ENCODE data around the gene CAPN2.

The CAPN2 gene

DNA sequence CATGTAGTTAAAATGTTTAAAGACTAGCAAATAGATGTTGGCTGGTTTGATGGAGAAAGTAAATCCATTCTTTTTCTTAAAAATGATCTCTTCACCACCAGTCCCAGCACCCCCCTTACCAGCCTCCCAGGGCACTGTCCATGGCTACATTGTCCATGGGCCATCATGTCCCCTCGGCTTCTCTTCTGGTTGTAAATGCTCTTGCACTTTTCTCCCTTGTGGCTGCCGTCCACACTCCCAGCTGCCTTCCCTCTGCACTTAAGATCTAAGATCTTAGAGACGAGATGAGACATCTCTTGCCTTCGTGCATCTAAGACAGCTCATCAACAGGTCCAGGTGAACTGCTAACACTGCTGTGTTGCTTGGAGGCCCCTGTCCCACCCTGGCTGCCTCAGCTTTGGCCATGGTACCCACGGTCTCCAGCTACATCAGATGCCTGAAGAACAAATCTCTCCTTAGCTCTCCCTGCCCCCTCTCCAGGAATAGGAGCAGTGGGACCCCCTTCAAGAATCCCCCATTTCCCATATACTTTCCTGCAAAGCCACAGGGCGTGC lies 11.1 kb downstream of the CAPN2 start:
- no peak overlapping the region for H3K4me3 ChIP-seq (ENCODE audit: low read depth in 1 of 2, low read length in 2 of 2)
- no peak overlapping the region for H3K9ac ChIP-seq (ENCODE audit: low read length)
- H3K36me3 ChIP-seq (ENCODE audit: insufficient read depth, low read length): peaks cover 38% of the 10 kb centered on the region
- H3K4me1 ChIP-seq (ENCODE audit: insufficient read depth, low read length): peaks cover 29% of the 10 kb centered on the region
- no peak overlapping the region for H3K27ac ChIP-seq (ENCODE audit: low read depth, low read length)
- H3K27me3 ChIP-seq (ENCODE audit: control insufficient read depth in 1 of 2, insufficient read depth in 2 of 2, low read length in 2 of 2): no peaks in the 10 kb centered on the region
- no peaks in the 10 kb centered on the region for H3K9me3 ChIP-seq (ENCODE audit: low read length)

- no peaks in the 10 kb centered on the region for H3K9me3 ChIP-seq (ENCODE audit: low read length)
- H3K4me3 ChIP-seq (ENCODE audit: low read depth in 1 of 2, low read length in 2 of 2): no peak overlapping the region
- H3K4me1 ChIP-seq (ENCODE audit: insufficient read depth, low read length): peaks cover 29% of the 10 kb centered on the region
- H3K9ac ChIP-seq (ENCODE audit: low read length): no peak overlapping the region
- H3K27me3 ChIP-seq (ENCODE audit: control insufficient read depth in 1 of 2, insufficient read depth in 2 of 2, low read length in 2 of 2): no peaks in the 10 kb centered on the region
- H3K27ac ChIP-seq (ENCODE audit: low read depth, low read length): no peak overlapping the region
- H3K36me3 ChIP-seq (ENCODE audit: insufficient read depth, low read length): peaks cover 30% of the 10 kb centered on the region
Measured at GRCh38 chr1:223724376-223724775, 12.0 kb downstream of the CAPN2 start.

DNA sequence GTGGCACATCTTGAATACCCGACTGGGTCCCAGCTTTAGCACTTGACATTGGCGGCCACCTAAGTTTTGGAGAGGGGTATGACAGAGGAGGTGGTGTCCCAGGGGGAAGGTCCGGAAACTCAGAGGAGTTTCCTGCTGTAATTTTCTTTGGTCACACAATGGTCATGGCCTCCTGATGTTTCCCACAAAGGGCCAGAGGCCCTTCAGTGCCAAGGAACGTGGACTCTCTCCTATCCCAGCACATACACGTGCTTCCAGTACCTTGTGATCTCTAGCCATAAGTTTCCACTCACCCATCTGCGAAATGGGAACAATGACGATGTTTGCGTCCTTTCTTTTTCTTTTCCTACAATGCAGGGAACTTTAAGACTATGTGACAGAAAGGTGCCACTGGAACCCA lies 13.2 kb downstream of the CAPN2 start:
- Histone ChIP-seq H3K36me3 (ENCODE audit: insufficient read depth, low read length) (peaks cover 21% of the 10 kb centered on the region), H3K27me3 (ENCODE audit: control insufficient read depth in 1 of 2, insufficient read depth in 2 of 2, low read length in 2 of 2) (no peaks in the 10 kb centered on the region), H3K9me3 (ENCODE audit: low read length) (no peaks in the 10 kb centered on the region), H3K27ac (ENCODE audit: low read depth, low read length) (no peak overlapping the region), H3K4me3 (ENCODE audit: low read depth in 1 of 2, low read length in 2 of 2) (no peak overlapping the region), H3K9ac (ENCODE audit: low read length) (no peak overlapping the region), H3K4me1 (ENCODE audit: insufficient read depth, low read length) (peaks cover 31% of the 10 kb centered on the region)

DNA sequence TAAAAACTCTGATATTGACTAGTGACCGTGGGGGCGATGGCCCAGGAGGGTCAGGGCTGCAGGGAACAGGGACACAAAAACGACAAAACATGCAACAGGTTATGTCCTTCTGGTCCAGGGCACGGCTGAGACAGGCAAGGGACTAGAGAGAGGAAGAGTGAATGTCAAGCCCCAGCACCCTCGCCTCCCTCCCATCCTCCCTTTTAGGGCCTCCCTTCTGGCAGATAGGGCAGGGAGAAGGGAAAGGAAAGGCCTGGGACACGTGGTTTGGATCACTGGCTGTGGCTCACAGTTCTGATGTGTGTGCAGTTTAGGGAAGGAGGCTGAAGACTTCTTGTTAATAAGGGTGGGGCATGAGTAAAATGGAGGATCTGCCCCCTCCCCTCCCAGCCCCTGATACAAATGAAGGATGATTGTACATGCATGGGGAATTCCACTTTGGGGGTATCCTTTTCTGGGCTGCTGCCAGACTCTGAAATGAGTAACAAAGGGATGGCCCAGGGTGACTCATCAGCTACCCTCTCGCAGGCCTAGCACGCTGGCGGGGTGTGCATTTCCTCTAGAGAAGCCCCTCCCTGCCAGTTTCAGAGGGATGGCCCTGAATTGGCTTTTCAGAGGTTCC lies 14.2 kb downstream of the CAPN2 start:
- Histone ChIP-seq H3K9me3 (ENCODE audit: low read length) (no peaks in the 10 kb centered on the region), H3K27ac (ENCODE audit: low read depth, low read length) (peak overlapping the region; percentile 43), H3K36me3 (ENCODE audit: insufficient read depth, low read length) (peaks cover 12% of the 10 kb centered on the region), H3K4me3 (ENCODE audit: low read depth in 1 of 2, low read length in 2 of 2) (no peak overlapping the region), H3K4me1 (ENCODE audit: insufficient read depth, low read length) (peaks cover 34% of the 10 kb centered on the region), H3K9ac (ENCODE audit: low read length) (peak overlapping the region; percentile 26), H3K27me3 (ENCODE audit: control insufficient read depth in 1 of 2, insufficient read depth in 2 of 2, low read length in 2 of 2) (no peaks in the 10 kb centered on the region)

DNA sequence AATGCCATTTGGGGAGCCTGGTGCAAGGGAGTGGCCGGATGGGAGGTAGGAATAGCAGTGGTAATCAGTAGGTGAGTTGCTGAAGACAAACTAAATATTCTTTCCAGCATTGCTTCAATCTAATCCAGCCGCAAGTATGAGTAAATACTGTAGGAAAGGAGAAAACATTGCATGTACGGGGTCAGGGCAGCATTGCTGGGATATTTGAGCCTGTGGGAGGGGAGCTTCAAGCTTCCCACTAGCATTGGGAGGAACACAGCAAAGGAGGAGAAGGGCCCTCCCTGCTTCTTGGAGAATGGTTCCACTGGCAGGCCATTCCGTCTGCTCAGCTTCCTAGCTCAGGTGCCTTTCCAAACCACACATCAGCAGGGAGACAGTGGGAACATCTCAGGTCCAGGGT lies 15.2 kb downstream of the CAPN2 start:
- Histone ChIP-seq H3K36me3 (ENCODE audit: insufficient read depth, low read length) (peaks cover 8% of the 10 kb centered on the region), H3K4me1 (ENCODE audit: insufficient read depth, low read length) (peaks cover 36% of the 10 kb centered on the region), H3K27me3 (ENCODE audit: control insufficient read depth in 1 of 2, insufficient read depth in 2 of 2, low read length in 2 of 2) (no peaks in the 10 kb centered on the region), H3K9ac (ENCODE audit: low read length) (no peak overlapping the region), H3K9me3 (ENCODE audit: low read length) (no peaks in the 10 kb centered on the region), H3K4me3 (ENCODE audit: low read depth in 1 of 2, low read length in 2 of 2) (no peak overlapping the region), H3K27ac (ENCODE audit: low read depth, low read length) (no peak overlapping the region)

GRCh38 chr1:223729906-223730305 lies 17.6 kb downstream of the CAPN2 start:
- Histone ChIP-seq H3K27me3 (ENCODE audit: control insufficient read depth in 1 of 2, insufficient read depth in 2 of 2, low read length in 2 of 2) (no peaks in the 10 kb centered on the region), H3K9me3 (ENCODE audit: low read length) (no peaks in the 10 kb centered on the region), H3K9ac (ENCODE audit: low read length) (no peak overlapping the region), H3K36me3 (ENCODE audit: insufficient read depth, low read length) (no peaks in the 10 kb centered on the region), H3K4me3 (ENCODE audit: low read depth in 1 of 2, low read length in 2 of 2) (no peak overlapping the region), H3K27ac (ENCODE audit: low read depth, low read length) (no peak overlapping the region), H3K4me1 (ENCODE audit: insufficient read depth, low read length) (peaks cover 50% of the 10 kb centered on the region)

DNA sequence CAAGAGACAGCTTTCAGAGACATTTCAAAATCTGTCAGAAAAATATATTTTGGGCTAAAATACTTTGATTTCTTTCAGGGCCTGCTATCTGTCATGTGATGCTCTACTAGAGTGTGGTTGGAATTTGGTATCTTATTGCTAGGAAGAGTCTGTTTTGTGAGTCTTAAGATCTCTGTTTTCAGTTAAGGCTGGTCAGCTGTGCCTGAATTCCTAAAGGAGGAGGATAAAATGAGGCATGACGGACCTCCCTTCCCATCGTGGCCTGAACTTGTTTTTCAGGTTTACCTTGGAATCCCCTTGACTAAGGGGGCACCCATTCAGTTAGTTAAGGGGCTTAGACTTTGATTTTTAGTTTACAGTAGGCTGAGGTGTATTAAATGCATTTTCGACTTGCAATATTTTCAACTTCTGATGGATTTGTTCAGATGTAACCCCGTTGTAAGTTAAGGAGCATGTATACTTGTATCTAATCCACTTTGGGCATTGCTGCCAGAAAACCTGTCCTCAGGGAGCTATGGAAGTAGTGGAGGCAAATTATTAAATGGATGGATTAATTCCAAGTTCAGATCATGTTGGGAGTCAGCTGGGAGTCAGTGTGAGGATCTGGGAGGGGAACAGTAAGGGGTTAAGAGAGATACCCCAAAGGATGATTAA lies 18.3 kb downstream of the CAPN2 start:
- H3K27ac ChIP-seq (ENCODE audit: low read depth, low read length): no peak overlapping the region
- no peak overlapping the region for H3K9ac ChIP-seq (ENCODE audit: low read length)
- H3K4me3 ChIP-seq (ENCODE audit: low read depth in 1 of 2, low read length in 2 of 2): no peak overlapping the region

DNA sequence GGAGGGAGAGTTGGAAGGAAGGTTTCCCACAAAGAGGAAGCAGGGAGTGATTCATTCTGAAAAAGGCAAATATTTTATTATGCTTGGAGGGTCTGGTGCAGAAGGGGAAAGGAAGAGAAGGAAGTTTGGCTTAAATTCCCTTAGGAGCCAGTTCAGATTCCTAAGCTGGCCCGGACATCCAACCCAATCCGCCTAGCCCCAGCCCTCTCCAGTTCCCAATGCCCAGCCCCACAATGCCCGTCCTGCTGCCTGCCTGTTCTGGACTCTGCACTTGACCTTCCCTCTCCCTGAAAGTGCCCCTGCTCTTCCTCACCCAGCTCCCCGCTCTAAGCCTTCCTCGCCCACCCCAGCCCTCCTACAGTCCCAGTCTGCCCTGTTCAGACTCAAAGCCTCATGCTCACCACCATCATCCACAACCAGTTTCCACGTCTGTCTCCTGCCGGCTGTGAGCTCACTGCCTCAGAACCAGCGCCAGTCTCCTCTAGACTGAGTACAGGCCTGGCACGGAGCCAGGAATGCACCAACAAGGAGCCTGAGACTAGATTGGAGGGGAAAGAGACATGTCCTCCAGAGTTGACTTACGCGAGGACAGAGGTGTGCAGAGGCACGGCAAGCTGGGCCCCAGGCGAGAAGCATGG lies 18.9 kb downstream of the CAPN2 start:
- Histone ChIP-seq H3K36me3 (ENCODE audit: insufficient read depth, low read length) (no peaks in the 10 kb centered on the region), H3K27ac (ENCODE audit: low read depth, low read length) (no peak overlapping the region), H3K9ac (ENCODE audit: low read length) (no peak overlapping the region), H3K4me1 (ENCODE audit: insufficient read depth, low read length) (peaks cover 42% of the 10 kb centered on the region), H3K27me3 (ENCODE audit: control insufficient read depth in 1 of 2, insufficient read depth in 2 of 2, low read length in 2 of 2) (no peaks in the 10 kb centered on the region), H3K9me3 (ENCODE audit: low read length) (no peaks in the 10 kb centered on the region), H3K4me3 (ENCODE audit: low read depth in 1 of 2, low read length in 2 of 2) (no peak overlapping the region)

More for the DNA sequence above, 18.3 kb downstream of the CAPN2 start:
- H3K9me3 ChIP-seq (ENCODE audit: low read length): no peaks in the 10 kb centered on the region
- peaks cover 48% of the 10 kb centered on the region for H3K4me1 ChIP-seq (ENCODE audit: insufficient read depth, low read length)
- H3K27me3 ChIP-seq (ENCODE audit: control insufficient read depth in 1 of 2, insufficient read depth in 2 of 2, low read length in 2 of 2): no peaks in the 10 kb centered on the region
- H3K36me3 ChIP-seq (ENCODE audit: insufficient read depth, low read length): no peaks in the 10 kb centered on the region

GRCh38 chr1:223732993-223733798 lies 20.9 kb downstream of the CAPN2 start:
- Histone ChIP-seq H3K27ac (ENCODE audit: low read depth, low read length) (no peak overlapping the region), H3K4me1 (ENCODE audit: insufficient read depth, low read length) (peaks cover 28% of the 10 kb centered on the region), H3K9me3 (ENCODE audit: low read length) (no peaks in the 10 kb centered on the region), H3K27me3 (ENCODE audit: control insufficient read depth in 1 of 2, insufficient read depth in 2 of 2, low read length in 2 of 2) (no peaks in the 10 kb centered on the region), H3K4me3 (ENCODE audit: low read depth in 1 of 2, low read length in 2 of 2) (no peak overlapping the region), H3K9ac (ENCODE audit: low read length) (no peak overlapping the region), H3K36me3 (ENCODE audit: insufficient read depth, low read length) (no peaks in the 10 kb centered on the region)

GRCh38 chr1:223733898-223734852 lies 21.8 kb downstream of the CAPN2 start:
- Histone ChIP-seq H3K27me3 (ENCODE audit: control insufficient read depth in 1 of 2, insufficient read depth in 2 of 2, low read length in 2 of 2) (no peaks in the 10 kb centered on the region), H3K9ac (ENCODE audit: low read length) (no peak overlapping the region), H3K4me1 (ENCODE audit: insufficient read depth, low read length) (peaks cover 38% of the 10 kb centered on the region), H3K9me3 (ENCODE audit: low read length) (no peaks in the 10 kb centered on the region), H3K4me3 (ENCODE audit: low read depth in 1 of 2, low read length in 2 of 2) (no peak overlapping the region), H3K27ac (ENCODE audit: low read depth, low read length) (no peak overlapping the region), H3K36me3 (ENCODE audit: insufficient read depth, low read length) (peaks cover 7% of the 10 kb centered on the region)
